ENCODE data around the gene OXER1. TPM values are rescaled to one million over a fixed set of nuclear protein-coding genes. Genes with fewer than 3 reads are reported as not detected.

Gene OXER1
- polyA plus RNA-seq, 5 donors, result 6.5 to 10.0 (median 8.9) TPM

- DNase-seq, result no peak
Measured at GRCh38 chr2:42771546-42772153, 7.7 kb upstream of the OXER1 start.

- DNase-seq, result no peak
Measured at GRCh38 chr2:42770288-42771131, 6.6 kb upstream of the OXER1 start.

- DNase-seq, result no peak
Measured at GRCh38 chr2:42769583-42770287, 5.8 kb upstream of the OXER1 start.

GRCh38 chr2:42768706-42769256 is 4.8 kb upstream of the OXER1 start:
- no peak for DNase-seq

- DNase-seq, result no peak
Measured at GRCh38 chr2:42767899-42768705, 4.2 kb upstream of the OXER1 start.

- no peak for DNase-seq
Measured at GRCh38 chr2:42767080-42767898, 3.4 kb upstream of the OXER1 start.

GRCh38 chr2:42765686-42766085 is 1.8 kb upstream of the OXER1 start:
- DNase-seq, result no peak

GRCh38 chr2:42764901-42765300 is 966 bp upstream of the OXER1 start:
- no peak for DNase-seq

GRCh38 chr2:42762823-42763804 is 821 bp downstream of the OXER1 start:
- no peak for DNase-seq

- no peak for DNase-seq
Measured at GRCh38 chr2:42762155-42762554, 1.8 kb downstream of the OXER1 start.

GRCh38 chr2:42761554-42761953 is 2.4 kb downstream of the OXER1 start:
- no peak for DNase-seq

GRCh38 chr2:42758751-42759150 is 5.2 kb downstream of the OXER1 start:
- DNase-seq, result no peak

GRCh38 chr2:42757981-42758740 is 5.8 kb downstream of the OXER1 start:
- DNase-seq, result no peak

GRCh38 chr2:42756966-42757513 is 6.9 kb downstream of the OXER1 start:
- no peak for DNase-seq

GRCh38 chr2:42756150-42756775 is 7.7 kb downstream of the OXER1 start:
- no peak for DNase-seq

GRCh38 chr2:42755191-42755880 is 8.6 kb downstream of the OXER1 start:
- DNase-seq, result no peak

GRCh38 chr2:42754776-42755140 is 9.2 kb downstream of the OXER1 start:
- no peak for DNase-seq

All from right lung (tissue), 5 donors.